CD14-positive monocyte (primary cell): ENCODE measurements around the gene OXT. TPM values are rescaled to one million over a fixed set of nuclear protein-coding genes. Genes with fewer than 3 reads are reported as not detected.

Source experiments
- DNase-seq, 3 donors: peaks; one replicate each; pipeline ENCODE4 v3.0.0-alpha.2; 2011 to 2022
- H2AFZ ChIP-seq: 2 replicates; pipeline ENCODE4 v1.6.0; 2012; ENCODE audit warnings: mild to moderate bottlenecking, low read depth, low read length, inconsistent platforms; ENCODE audit not compliant: insufficient read depth, poor library complexity, severe bottlenecking
- H3K27ac ChIP-seq, 2 donors: 1 replicate in 1 of 2; 2 replicates in 1 of 2; pipeline ENCODE4 v1.5.1; 2012 to 2013; ENCODE audit warnings: low read length in 2 of 2, control low read depth in 1 of 2, inconsistent platforms in 1 of 2, low read depth in 1 of 2, mild to moderate bottlenecking in 1 of 2
- H3K27me3 ChIP-seq, 2 donors: one replicate each; pipeline versions ENCODE4 v1.6.0 to v1.6.1; 2011 to 2013; ENCODE audit warnings: low read length in 2 of 2; ENCODE audit not compliant: control insufficient read depth in 2 of 2, insufficient read depth in 2 of 2
- H3K36me3 ChIP-seq, 2 donors: replicated peaks in 1 of 2; 1 replicate in 1 of 2; 2 replicates in 1 of 2; pipeline versions ENCODE4 v1.5.1 to v1.6.1; 2012 to 2013; ENCODE audit warnings: low read length in 2 of 2, control low read depth in 1 of 2, inconsistent platforms in 1 of 2, mild to moderate bottlenecking in 1 of 2; ENCODE audit not compliant: insufficient read depth in 2 of 2, control insufficient read depth in 1 of 2
- H3K4me1 ChIP-seq, 2 donors: 1 replicate in 1 of 2; 2 replicates in 1 of 2; pipeline versions ENCODE4 v1.5.1 to v1.6.1; 2012 to 2013; ENCODE audit warnings: low read length in 2 of 2, control low read depth in 1 of 2, inconsistent platforms in 1 of 2, mild to moderate bottlenecking in 1 of 2, moderate library complexity in 1 of 2; ENCODE audit not compliant: insufficient read depth in 2 of 2, control insufficient read depth in 1 of 2
- H3K4me2 ChIP-seq: replicated peaks from 2 replicates; pipeline ENCODE3; 2012; ENCODE audit warnings: low read length, moderate library complexity, mild to moderate bottlenecking; ENCODE audit not compliant: poor library complexity, severe bottlenecking; ENCODE audit errors: extremely low read depth
- H3K4me3 ChIP-seq, 3 experiments: fragments of 200-600 bp in 1 of 3; sonication (generic) in 1 of 3; replicated peaks in 1 of 3; 1 replicate in 2 of 3; 2 replicates in 1 of 3; pipeline ENCODE4 v1.5.1; 2011 to 2013; ENCODE audit warnings: low read length in 3 of 3, mild to moderate bottlenecking in 3 of 3, control low read depth in 2 of 3, low read depth in 2 of 3, inconsistent platforms in 1 of 3, moderate library complexity in 1 of 3
- H3K79me2 ChIP-seq: 2 replicates; pipeline ENCODE4 v1.6.0; 2012; ENCODE audit warnings: mild to moderate bottlenecking, control low read depth, inconsistent platforms, low read length, moderate library complexity; ENCODE audit not compliant: insufficient read depth
- H3K9ac ChIP-seq: 2 replicates; pipeline ENCODE4 v1.6.0; 2017; ENCODE audit warnings: low read length, mild to moderate bottlenecking; ENCODE audit not compliant: insufficient read depth, poor library complexity, severe bottlenecking
- H3K9me3 ChIP-seq, 2 donors: replicated peaks in 1 of 2; 1 replicate in 1 of 2; 2 replicates in 1 of 2; pipeline versions ENCODE4 v1.5.1 to v1.6.1; 2012 to 2013; ENCODE audit warnings: low read length in 2 of 2, control low read depth in 1 of 2; ENCODE audit not compliant: control insufficient read depth in 1 of 2, insufficient read depth in 1 of 2
- H4K20me1 ChIP-seq: 2 replicates; pipeline ENCODE4 v1.6.0; 2012; ENCODE audit warnings: mild to moderate bottlenecking, low read length, control low read depth, moderate library complexity; ENCODE audit not compliant: insufficient read depth
- H3K27ac Mint-ChIP-seq, 7 donors: one replicate each; pipeline ENCODE4 v1.8.0; 2020; ENCODE audit warnings: mild to moderate bottlenecking in 7 of 7, mixed read lengths in 7 of 7, moderate library complexity in 6 of 7, inconsistent platforms in 2 of 7
- H3K27me3 Mint-ChIP-seq, 3 donors: one replicate each; pipeline ENCODE4 v1.8.0; 2021 to 2022; ENCODE audit warnings: low read depth in 3 of 3, mild to moderate bottlenecking in 3 of 3, mixed read lengths in 3 of 3, moderate library complexity in 3 of 3, inconsistent platforms in 1 of 3
- H3K36me3 Mint-ChIP-seq, 2 donors: one replicate each; pipeline ENCODE4 v1.8.0; 2020; ENCODE audit warnings: mixed read lengths in 2 of 2, inconsistent platforms in 1 of 2, mild to moderate bottlenecking in 1 of 2
- H3K4me1 Mint-ChIP-seq: one replicate; pipeline ENCODE4 v1.8.0; 2020; ENCODE audit warnings: mild to moderate bottlenecking, mixed read lengths
- H3K4me3 Mint-ChIP-seq, 2 donors: one replicate each; pipeline ENCODE4 v1.8.0; 2020; ENCODE audit warnings: mild to moderate bottlenecking in 2 of 2, mixed read lengths in 2 of 2, moderate library complexity in 1 of 2
- H3K9me3 Mint-ChIP-seq, 7 donors: one replicate each; pipeline ENCODE4 v1.8.0; 2020 to 2022; ENCODE audit warnings: mixed read lengths in 7 of 7, mild to moderate bottlenecking in 6 of 7, moderate library complexity in 6 of 7, inconsistent platforms in 2 of 7
- CTCF ChIP-seq: fragments of 200-600 bp; IDR thresholded peaks from one replicate; pipeline ENCODE4 v1.8.0; 2022; ENCODE audit warnings: antibody characterized with exemption, mild to moderate bottlenecking
- WGBS: methylation state at CpG from one replicate; pipeline ENCODE4 v1.1.5; 2013; ENCODE audit warnings: missing lambda C conversion rate; ENCODE audit not compliant: insufficient coverage; 5-methylcytosine and 5-hydroxymethylcytosine counted together
- intact Hi-C, 2 donors: fragments of 100-400 bp; cut with micrococcal nuclease; formaldehyde crosslinking; loops; one replicate each; pipeline versions ENCODE4 v1.15.0 to v1.15.1; 2023
- polyA plus RNA-seq, 3 donors: library from polyadenylated mRNA; depleted of rRNA in 1 of 3; unstranded in 2 of 3; stranded (reverse) in 1 of 3; fragments of 300-500 nt in 2 of 3; fragments of >200 nt in 1 of 3; fragmentation: Illumina TruSeq in 2 of 3; gene quantifications; 1 replicate in 2 of 3; 2 replicates in 1 of 3; pipeline ENCODE4 v1.2.3, GENCODE V29; 2012 to 2021

The OXT gene
- polyA plus RNA-seq, 3 donors: not detected

GRCh38 chr20:3081641-3082040 lies 10.2 kb downstream of the OXT start:
- no peaks in the 10 kb centered on the region for H3K79me2 ChIP-seq
- intact Hi-C loops: no loop called here
- H3K27ac ChIP-seq: no peak overlapping the region
- no peak overlapping the region for H3K27ac Mint-ChIP-seq
- H3K9me3 ChIP-seq: peaks cover 7 to 27% of the 10 kb centered on the region in 2 donors
- H3K4me1 ChIP-seq: peaks cover 34 to 39% of the 10 kb centered on the region in 2 donors
- no peak for DNase-seq
- peaks cover 56 to 74% (median 66%) of the 10 kb centered on the region in 3 donors for H3K27me3 Mint-ChIP-seq
- no peak overlapping the region for H2AFZ ChIP-seq
- H3K9ac ChIP-seq: no peak overlapping the region
- no peaks in the 10 kb centered on the region for H3K36me3 ChIP-seq
- peaks cover 26 to 66% of the 10 kb centered on the region in 2 donors for H3K27me3 ChIP-seq
- no peak for TF ChIP-seq CTCF
- H3K4me1 Mint-ChIP-seq: peaks cover 37% of the 10 kb centered on the region
- 66% methylated on average over 11 of the region's 11 CpGs for WGBS
- H4K20me1 ChIP-seq: no peaks in the 10 kb centered on the region
- H3K36me3 Mint-ChIP-seq: peaks cover 0 to 9% of the 10 kb centered on the region in 2 donors
- no peak overlapping the region for H3K4me2 ChIP-seq
- peak overlapping the region in 1 of 2 donors; percentile 72 for H3K4me3 Mint-ChIP-seq
- no peak overlapping the region for H3K4me3 ChIP-seq
- peaks cover 0 to 24% (median 13%) of the 10 kb centered on the region in 7 donors for H3K9me3 Mint-ChIP-seq

DNA sequence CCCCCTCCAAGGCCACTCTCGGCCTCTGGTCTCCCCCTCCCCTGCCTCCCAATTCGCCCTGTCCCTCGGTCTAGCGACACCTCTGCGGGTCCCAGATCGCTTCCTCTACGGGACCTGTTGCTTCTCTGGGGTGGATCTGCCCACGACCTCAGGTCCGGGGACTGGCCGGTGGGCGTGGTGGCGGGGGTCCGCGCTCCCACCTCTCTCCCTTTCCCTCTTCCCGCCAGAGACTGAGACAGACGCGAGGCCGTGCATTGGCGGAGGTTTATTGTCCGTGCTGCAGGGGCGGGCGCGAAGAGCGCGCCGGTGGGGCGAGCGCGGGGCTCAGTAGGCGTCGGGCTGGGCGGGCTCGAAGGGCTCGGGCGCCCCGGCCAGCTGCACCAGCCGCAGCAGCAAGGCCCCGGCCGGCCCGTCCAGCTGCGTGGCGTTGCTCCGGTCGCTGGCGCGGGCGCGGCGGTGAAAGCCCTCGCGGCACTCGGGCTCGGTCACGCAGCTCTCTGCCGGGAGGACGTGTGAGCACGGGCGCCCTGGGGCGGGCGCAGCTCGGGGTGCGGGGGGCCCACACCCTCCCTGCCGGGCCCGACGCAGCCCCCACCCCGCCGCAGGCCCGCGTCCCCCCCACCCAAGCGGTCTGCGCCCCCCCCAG lies 11.0 kb downstream of the OXT start:
- Histone ChIP-seq H3K36me3 (no peaks in the 10 kb centered on the region), H2AFZ (peak overlapping the region; percentile 46), H3K27me3 (peaks cover 26 to 66% of the 10 kb centered on the region in 2 donors), H3K4me2 (peak overlapping the region; percentile 62), H3K4me1 (peaks cover 26 to 31% of the 10 kb centered on the region in 2 donors), H3K9ac (no peak overlapping the region), H3K4me3 (peak overlapping the region in 1 of 3 experiments; percentile 39), H4K20me1 (no peaks in the 10 kb centered on the region), H3K27ac (no peak overlapping the region), H3K9me3 (peaks cover 7 to 27% of the 10 kb centered on the region in 2 donors), H3K79me2 (no peaks in the 10 kb centered on the region)
- DNase-seq: no peak
- peaks cover 0 to 24% (median 13%) of the 10 kb centered on the region in 7 donors for H3K9me3 Mint-ChIP-seq
- H3K27me3 Mint-ChIP-seq: peaks cover 59 to 71% (median 66%) of the 10 kb centered on the region in 3 donors
- H3K36me3 Mint-ChIP-seq: peaks cover 0 to 9% of the 10 kb centered on the region in 2 donors
- intact Hi-C loops: no loop called here
- peak overlapping the region; percentile 67 to 72 for H3K4me3 Mint-ChIP-seq
- H3K4me1 Mint-ChIP-seq: peaks cover 30% of the 10 kb centered on the region
- H3K27ac Mint-ChIP-seq: no peak overlapping the region
- TF ChIP-seq CTCF: no peak
- WGBS: 1% methylated on average over 59 of the region's 71 CpGs
